Posterior vena cava (tissue), 2 donors: ENCODE results near the gene FCF1. TPM values are rescaled to one million over a fixed set of nuclear protein-coding genes. Genes with fewer than 3 reads are reported as not detected.

Experiments
- DNase-seq: peaks from one replicate; pipeline ENCODE4 v3.0.0-alpha.2; 2020; ENCODE audit warnings: low spot score
- intact Hi-C, 2 donors: fragments of 100-400 bp; cut with DNase I; formaldehyde crosslinking; loops; one replicate each; pipeline versions ENCODE4 v1.14.1 to v1.14.2; 2022 to 2023
- long read RNA-seq, 2 donors: library from polyadenylated mRNA; unstranded; transcript quantifications; one replicate each; pipeline ENCODE4 v2.0.0, GENCODE V29; 2020 to 2021
- total RNA-seq, 2 donors: library from RNA; stranded (reverse); fragmentation: NEBNext Ultra II Directional; extraction: Animal tissue kit (Norgen Biotek cat#: 25700); gene quantifications; one replicate each; pipeline ENCODE4 v1.2.1, GENCODE V29; 2021
- donor health status: DM: yes; HTN: yes; CAD: no.
- donor health status: DM: yes; HTN: yes; CAD: no.

Gene FCF1, protein sequence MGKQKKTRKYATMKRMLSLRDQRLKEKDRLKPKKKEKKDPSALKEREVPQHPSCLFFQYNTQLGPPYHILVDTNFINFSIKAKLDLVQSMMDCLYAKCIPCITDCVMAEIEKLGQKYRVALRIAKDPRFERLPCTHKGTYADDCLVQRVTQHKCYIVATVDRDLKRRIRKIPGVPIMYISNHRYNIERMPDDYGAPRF
- 10 to 100 TPM; 41.2 to 42.4 TPM for total RNA-seq
- long read RNA-seq, donor 1, partial matches to known transcripts, result 2 of 6 reads
- long read RNA-seq, donor 1, other reads (novel, unspliced or antisense), result 2 of 6 reads
- long read RNA-seq, donor 2, full-length matches to known transcripts, result 1 of 4 reads
- long read RNA-seq, donor 2, partial matches to known transcripts, result 0 of 4 reads
- long read RNA-seq, donor 2, other reads (novel, unspliced or antisense), result 3 of 4 reads

DNA sequence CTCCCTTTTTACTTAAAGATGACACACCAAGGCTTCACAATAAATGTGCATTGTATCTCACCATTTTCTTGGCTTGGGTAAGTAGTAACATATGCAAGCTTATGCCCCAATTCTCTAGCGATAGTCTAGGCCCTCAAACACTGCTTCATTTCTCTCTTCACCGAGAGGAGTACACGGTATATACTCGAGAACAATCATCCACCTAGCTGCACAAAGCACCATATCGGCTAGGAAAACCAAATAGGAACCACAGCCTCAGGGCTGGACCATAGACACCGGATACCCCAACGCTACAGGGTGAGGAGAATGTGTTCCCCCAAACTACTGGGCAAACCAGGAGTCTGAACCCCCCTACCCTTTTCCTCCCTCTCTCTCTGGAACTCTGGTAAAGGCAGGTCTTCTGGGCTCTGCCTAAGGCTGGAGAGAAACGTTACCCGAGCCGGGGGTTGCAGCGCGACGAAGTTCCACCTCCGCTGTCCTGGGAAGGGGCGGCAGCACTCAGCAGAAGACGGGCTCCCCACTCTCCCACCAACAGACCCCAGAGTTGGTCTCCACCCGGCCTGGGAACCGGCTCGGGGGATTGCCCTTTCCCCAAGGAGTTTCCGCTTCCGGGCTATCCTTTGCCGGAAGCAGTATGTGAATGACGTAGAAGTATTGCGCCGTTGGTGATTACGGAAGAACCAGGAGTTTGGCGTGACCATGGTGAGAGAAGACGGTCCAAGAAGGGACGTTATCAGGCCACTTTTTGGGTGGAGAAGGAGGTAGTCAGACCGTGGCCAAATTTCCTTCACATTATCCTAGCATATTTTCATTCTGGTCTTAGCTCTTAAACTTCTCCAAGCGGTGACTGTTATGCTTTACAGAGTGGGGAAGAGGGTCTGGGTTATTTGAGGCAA, at the start of gene FCF1, which contains the start of gene AREL1:
TSS of gene FCF1 (plus strand) at position 646 of the 896 bp plus-strand sequence. CDS start at position 700, 54 bp downstream.
TSS of gene AREL1 (minus strand) at position 582 of the 896 bp plus-strand sequence. CDS start 27,465 bp downstream, outside the sequence.
- peak; percentile 89 for DNase-seq
- intact Hi-C loops, result loop anchor here in 1 of 2 donors (10.0 kb wide), 1 partner anchor 98 kb away; the partner anchor contains the start of gene LTBP2

- intact Hi-C loops, result no loop called here
- DNase-seq, result no peak
Observed at GRCh38 chr14:74663884-74664283, 49.1 kb upstream of the FCF1 start.

GRCh38 chr14:74664717-74665116, 48.2 kb upstream of the FCF1 start:
- DNase-seq, result no peak
- intact Hi-C loops, result no loop called here

- intact Hi-C loops, result no loop called here
- no peak for DNase-seq
Observed at GRCh38 chr14:74667758-74668157, 45.2 kb upstream of the FCF1 start.

DNA sequence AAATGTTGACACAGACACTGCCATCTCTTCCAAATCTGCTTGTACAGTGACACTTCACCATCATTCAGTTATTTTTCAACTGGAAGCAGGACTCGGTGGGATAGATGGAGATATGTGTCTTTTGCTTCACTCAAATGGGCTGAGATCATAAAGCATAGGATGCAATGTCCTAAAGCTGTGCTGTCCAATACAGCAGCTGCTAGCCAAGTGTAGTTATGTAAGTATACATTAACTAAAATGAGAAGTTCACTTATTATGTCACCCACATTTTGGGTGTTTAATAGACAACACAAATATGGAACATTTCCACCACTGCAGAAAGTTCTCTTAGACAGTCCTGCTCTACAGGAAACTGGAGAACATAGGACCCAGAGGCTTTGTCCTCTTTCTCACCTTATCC, 43.7 kb upstream of the FCF1 start:
- DNase-seq, result no peak
- intact Hi-C loops, result no loop called here

GRCh38 chr14:74669846-74670245, 43.1 kb upstream of the FCF1 start:
- intact Hi-C loops, result no loop called here
- no peak for DNase-seq

- intact Hi-C loops, result no loop called here
- no peak for DNase-seq
Observed at GRCh38 chr14:74670726-74671411, 42.1 kb upstream of the FCF1 start.

DNA sequence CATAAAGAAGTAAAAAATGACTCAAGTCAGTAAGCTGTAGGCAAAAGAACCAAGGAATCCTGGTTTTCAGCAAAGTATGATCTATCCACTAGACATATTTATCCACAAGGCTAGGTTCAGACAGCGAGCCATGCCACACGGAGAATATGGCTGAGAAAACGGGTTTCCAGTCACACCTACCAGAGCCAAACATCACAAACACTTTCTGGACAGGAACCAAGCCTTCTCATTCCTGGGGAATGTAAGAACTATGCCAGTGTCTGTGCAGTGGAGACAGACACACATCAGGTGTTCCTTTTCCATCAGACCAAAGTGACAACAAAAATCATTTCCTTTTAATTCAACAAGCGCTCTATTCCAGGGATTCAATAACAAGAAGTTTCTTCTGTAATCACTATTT, 41.2 kb upstream of the FCF1 start:
- DNase-seq, result no peak
- intact Hi-C loops, result loop anchor here in 1 of 2 donors (2.0 kb wide), 1 partner anchor 63 kb away; no protein-coding TSS in a partner anchor

DNA sequence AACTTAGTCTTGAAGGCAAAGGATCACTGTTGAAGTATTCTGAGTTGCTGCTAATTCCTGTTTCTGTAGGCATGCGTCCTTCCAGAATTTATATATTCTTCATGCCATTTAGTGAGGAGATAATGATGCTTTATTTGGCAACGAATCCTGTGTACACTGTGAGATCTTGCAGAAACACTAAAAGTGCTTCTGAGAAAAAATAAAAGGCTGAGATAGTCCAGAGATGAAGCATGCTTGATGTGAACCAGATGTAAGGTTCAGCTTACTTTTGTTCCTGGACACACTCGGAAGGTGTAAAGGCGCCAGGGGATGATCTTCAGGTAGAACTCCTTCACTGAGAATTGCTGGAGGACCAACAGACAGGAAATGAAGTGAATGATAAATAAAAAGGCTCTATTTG, 39.2 kb upstream of the FCF1 start:
- no peak for DNase-seq
- intact Hi-C loops, result loop anchor here in 1 of 2 donors (2.0 kb wide), 1 partner anchor 61 kb away; no protein-coding TSS in a partner anchor

GRCh38 chr14:74675219-74675618, 37.7 kb upstream of the FCF1 start:
- DNase-seq, result no peak
- intact Hi-C loops, result no loop called here

- no peak for DNase-seq
- intact Hi-C loops, result no loop called here
Observed at GRCh38 chr14:74682169-74682952, 30.6 kb upstream of the FCF1 start.

DNA sequence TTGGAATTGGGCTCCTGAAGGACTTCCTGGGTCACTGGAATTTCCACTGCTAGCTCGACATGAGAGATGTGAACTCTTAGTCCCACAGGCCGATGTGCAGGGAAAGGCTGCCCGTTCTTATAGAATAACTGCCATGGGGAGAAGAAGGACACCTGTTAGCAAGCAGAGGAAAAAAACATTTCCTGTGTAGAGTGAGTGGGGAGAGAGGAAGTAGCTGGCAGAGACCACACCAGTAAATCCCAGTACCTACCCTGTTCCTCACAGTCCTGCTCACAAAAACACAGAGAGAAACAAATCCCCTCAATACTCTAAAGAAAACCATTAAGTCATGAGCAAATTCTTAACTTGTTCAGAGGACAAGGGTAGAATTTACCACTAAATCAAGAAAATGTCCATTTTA, 29.5 kb upstream of the FCF1 start:
- intact Hi-C loops, result no loop called here
- DNase-seq, result no peak

DNA sequence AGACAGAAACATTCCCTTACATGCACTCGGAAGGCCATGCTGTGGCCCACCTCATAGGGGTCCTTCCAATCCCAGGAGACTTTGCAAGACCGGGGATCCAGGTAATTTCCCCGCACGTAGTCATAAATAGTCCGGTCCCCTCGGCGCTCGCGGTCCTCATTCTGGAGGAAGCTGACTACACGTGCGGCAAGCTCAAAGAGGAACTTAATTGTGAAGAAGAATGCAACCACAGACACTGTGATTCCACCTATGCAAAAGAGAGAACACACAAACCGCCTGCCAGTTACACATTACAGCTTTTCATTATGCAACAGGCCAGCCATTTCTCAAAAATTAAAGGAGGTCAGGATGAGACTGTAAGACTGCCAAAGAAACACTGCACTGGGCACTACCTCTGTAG, 28.5 kb upstream of the FCF1 start:
- intact Hi-C loops, result no loop called here
- no peak for DNase-seq

DNA sequence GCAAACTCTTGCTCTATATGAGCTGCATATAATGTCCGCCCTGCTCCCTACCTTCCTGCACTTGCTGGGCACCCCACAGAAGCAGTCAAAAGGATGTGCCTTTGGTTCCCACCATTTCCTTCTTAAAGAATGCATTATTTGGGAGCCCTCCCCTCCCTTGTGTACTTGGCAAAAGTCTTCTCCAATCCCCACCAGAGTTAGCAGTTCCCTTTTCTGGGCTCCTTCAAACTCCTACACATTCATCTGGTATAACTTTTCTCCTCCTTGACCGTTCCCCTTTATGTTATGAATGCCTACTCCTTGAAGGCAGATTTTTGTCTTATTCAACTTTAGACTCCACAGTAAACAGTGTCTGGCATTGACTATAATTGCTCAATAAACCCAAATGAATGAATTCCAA, 27.9 kb upstream of the FCF1 start:
- intact Hi-C loops, result no loop called here
- no peak for DNase-seq

- DNase-seq, result no peak
- intact Hi-C loops, result no loop called here
Observed at GRCh38 chr14:74685921-74686678, 26.8 kb upstream of the FCF1 start.

GRCh38 chr14:74691456-74691855, 21.5 kb upstream of the FCF1 start:
- no peak for DNase-seq
- intact Hi-C loops, result no loop called here

DNA sequence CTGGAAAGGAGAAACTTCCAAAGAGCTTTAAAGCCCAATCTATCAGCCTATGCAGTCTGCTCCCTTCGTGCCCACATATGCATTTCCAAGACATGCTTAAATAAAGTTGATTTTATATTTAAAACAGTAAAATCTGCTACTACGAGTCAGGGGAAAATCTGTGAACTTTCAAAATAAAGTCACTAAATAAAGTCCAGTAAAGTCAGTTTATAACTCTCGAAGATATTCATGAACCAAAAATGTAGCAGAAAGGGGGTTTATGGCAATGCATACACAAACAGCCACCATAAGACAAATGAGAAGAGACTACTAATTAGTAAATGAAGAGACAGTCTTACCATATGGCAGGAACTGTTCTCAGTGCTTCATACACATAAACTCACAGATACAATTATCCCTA, 19.8 kb upstream of the FCF1 start:
- no peak for DNase-seq
- intact Hi-C loops, result no loop called here

DNA sequence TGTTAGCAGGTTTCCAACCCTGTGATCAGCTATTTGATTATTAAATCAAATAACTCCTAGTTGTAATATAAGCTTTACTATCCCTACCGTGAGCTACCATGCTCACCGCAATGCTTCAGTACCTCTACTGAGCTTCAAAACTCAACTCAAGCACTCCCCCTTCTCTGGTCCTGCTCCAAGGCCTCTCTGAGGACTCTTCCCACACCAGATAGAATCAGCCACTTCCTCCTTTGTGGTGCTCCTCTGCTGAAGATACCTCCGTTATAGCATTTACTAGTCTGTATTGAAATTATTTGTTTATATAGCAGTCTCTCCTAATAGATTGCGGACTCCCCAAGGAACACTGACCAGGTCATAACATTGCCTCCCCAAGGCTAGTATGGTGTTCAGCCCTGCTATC, 17.5 kb upstream of the FCF1 start:
- intact Hi-C loops, result no loop called here
- DNase-seq, result no peak
